GM21423 (cell line): ENCODE measurements around the gene TTC13.

Experiments used
- ATAC-seq: cut with Tn5 transposase; IDR thresholded peaks from one replicate; pipeline ENCODE4 v1.9.1; 2021; ENCODE audit warnings: mild to moderate bottlenecking, moderate library complexity; ENCODE audit not compliant: unreplicated experiment

The TTC13 gene

DNA sequence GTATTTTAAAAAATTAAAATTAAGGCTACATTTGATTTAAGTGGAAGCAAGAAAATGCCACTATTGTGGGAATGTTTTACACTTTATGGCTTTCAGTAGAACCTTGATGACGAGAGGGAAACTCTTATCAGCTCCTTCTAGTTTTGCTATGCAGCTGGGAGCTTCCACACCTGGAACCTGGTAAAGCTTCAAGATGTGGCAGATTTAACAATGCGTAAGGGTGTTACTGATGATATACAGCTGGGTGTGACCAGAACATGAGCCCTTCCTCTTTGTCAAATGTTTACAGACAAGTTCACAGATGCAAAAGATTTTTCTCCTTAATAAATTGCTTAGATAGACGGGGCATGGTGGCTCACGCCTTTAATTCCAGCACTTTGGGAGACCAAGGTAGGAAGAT lies 20.3 kb downstream of the TTC13 start:
- no peak for ATAC-seq

DNA sequence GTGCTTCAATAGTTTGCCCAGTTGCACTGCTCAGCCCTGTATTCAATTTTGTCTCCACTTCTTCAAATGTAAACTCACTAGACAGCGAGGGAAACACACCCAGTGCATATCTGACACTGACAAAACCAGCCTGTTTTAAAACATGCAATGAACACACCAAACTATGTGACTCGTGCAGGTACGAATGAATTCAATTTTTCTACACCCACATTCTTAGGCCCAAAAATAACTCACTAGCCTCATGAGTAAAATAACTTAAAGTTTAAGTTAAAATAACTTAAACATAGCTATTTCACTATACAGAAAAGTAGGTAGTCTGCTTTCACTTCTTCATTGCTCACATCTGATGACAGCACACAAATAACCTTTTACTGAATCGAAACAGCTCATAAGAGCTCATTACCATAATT lies 21.1 kb downstream of the TTC13 start:
- ATAC-seq, result peak; percentile 80

DNA sequence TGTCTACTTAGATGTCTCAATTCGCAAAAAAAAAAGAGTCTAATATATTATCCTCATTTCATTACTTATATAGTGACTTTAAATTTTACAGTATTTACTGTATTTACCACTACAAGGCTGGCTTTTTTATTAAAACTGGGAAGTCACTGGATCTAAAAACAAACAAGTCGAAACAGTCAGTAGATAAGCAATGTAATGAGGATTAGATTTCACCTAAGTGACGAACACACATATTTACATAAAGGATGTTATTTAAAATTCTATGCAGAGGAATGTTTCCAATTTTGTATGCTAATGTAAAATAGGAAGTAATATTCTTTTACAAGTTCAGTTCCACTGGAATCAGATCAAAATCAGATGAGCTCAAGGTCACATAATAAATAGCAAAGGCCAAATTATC lies 28.3 kb downstream of the TTC13 start:
- no peak for ATAC-seq

DNA sequence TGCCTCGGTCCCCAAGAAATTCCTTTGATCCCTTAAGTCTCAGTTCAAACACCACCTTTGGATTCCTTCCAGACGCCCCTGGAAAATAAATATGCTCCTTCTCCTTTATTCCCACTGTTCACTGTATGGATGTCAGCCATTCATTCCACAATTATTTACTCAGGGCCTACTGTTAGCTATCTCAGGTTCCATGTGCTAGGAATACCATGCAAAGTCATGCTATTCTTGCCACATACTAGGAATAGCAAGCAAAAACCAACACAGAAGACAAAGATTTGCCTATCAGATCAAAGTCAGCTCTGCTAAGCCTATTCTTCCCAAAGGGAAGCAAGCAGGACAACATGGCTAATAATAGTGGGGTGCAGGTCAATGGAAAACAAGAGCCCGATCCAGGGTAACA lies 29.8 kb downstream of the TTC13 start:
- no peak for ATAC-seq

DNA sequence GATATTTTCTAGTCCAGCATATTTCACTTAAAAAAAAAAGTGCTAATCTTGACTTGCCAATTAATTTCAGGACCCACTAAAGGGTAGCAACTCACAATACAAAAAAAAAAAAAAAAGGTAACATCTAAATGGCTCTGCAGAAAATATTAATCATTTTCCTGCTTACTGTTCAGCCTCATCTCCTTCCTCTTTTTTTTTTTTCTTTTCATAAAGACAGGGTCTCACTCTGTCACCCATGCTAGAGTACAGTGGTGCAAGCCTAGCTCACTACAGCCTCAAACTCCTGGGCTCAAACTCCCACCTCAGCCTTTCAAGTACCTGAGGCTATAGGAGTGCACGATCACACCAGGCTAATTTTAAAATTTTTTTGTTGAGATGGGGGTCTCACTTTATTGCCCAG lies 30.4 kb downstream of the TTC13 start:
- no peak for ATAC-seq

DNA sequence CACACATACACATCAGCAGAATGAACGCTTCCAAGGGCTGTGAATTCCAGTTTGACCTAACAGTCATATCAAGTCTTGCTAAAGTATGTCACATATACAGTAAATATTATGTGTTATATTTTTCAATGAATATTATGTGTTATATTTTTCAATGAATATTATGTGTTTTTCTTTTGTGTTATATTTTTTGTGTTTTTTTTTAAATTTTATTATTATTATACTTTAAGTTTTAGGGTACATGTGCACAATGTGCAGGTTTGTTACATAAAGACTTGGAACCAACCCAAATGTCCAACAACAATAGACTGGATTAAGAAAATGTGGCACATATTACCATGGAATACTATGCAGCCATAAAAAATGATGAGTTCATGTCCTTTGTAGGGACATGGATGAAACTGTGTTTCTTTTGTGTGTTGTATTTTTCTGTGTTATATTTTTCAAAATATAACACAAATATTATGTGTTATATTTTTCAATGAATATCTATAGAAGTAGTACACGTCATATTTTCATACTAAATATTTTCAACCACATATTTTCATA lies 35.5 kb downstream of the TTC13 start:
- ATAC-seq, result no peak

DNA sequence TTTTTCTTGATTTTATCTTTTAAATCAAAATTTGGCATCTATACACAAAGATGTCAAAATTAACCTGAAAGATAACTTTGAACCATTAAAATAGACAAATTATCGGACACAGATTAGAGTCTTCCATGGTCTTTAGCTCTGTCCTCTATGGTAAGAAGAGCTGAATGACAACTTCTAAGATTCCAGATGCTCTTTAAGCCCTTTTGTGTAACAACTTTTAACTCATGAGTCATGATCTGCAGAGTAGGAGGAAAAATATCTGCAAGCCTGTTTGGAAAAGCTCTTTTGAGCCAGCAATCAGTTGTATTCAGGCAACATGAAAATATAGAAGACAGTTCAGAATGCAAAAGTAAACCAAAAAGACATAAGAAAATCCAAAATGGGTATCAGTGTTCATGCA lies 37.8 kb downstream of the TTC13 start:
- ATAC-seq, result no peak

DNA sequence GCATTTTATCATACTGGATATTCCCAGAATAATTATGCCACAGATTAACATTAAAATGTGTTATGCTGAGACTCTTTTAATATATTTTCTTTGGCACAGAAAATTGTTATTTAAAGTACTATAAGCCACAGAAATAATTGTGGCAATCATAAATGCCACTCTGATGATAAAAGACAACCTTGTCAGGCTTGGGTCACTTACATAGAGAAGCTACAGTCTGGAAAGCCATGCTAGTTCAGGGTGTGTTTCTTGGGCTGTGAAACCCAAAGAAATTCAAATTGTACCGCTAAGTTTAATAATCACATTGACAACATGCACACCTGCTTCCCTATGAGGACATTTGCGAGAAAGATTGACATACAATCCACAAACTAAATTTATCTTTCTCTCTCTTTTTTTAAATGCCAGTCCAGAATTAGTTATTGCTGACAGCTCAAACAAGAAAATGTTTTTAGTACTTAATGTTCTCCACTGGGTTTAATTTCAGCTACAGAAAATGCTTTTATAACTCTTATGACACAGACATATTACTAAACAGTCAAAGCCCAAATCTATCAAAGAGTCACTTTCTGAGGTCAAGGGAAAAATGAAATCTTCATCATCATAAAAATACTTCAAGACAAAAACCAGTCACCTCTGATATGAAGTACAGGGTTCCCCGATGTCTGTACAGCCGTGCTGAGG lies 38.7 kb downstream of the TTC13 start:
- no peak for ATAC-seq

DNA sequence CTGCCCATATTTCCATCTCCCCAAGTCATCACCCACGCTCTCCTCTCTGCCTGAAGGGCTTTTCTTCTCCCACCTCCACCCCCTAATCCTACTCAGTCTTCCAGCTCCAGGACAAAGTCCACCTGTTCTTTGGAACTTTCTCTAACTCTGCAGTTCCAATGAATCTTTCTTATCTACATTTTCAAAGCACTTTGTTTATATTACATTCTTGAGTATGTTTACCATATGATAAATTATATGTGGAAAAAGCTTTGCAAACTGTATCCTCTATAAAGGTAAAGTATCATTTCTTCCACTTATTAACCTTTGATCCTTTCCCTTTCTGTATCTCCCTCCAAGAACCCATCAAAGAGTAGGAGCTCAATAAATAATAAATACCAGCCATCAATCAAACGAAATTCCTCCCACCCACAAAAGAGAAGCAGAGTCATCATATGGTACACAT lies 39.7 kb downstream of the TTC13 start:
- ATAC-seq, result no peak

DNA sequence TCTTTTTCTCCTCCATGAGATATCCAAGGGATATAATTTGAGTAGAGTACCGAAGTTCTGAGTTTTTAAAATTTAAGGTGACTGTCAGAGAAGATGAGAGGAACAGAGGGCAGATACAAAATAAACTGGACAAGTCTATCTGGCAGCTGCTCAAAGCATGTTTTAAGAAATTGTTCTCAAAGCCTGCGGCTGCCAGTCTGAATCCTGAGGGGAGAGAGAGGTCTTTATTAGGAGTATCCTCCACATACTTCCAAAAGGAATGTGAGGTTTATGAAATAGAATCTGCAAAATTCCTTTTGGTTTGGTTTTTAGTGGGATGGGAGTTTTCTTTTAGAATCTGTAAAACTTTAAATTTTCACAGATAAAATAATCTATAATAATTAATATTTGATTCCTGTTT lies 41.3 kb downstream of the TTC13 start:
- no peak for ATAC-seq

DNA sequence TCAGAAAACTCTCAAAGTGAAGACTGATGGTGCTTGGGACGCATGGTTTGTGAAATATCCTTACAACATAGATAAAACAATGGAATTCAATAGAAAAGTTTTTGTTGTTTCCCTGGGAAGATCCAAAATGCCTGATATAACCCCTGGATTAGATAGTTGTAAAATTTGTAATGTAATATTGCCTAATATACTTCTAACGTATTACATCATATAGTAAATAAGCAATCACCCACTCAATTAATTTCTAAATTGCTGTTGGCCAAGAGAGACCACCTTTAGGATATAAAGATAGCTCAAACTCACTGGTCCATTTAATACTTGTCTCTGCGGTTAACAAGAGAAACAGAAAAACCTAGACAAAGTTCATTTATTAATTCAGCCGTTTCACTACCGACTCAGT lies 42.2 kb downstream of the TTC13 start:
- ATAC-seq, result no peak

DNA sequence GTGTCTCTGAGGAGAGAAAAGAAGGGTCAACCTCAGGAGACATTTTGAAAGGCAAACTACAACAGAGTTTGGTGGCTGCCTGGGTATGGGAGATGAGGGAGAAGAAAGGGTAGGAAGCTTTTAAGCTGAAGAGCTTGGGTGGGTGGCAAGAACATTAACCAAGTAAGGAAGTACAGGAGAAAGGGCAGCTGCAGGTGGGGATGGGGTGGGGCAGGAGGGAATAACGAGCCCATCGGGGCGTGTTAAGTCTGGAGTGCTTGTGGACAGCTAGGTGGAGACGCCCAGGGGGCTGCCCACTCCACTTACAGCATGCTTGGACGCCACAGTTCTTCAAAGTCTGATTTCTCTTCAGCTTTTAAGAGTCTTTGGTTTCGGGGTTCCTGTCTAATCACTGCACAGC lies 42.8 kb downstream of the TTC13 start:
- no peak for ATAC-seq

DNA sequence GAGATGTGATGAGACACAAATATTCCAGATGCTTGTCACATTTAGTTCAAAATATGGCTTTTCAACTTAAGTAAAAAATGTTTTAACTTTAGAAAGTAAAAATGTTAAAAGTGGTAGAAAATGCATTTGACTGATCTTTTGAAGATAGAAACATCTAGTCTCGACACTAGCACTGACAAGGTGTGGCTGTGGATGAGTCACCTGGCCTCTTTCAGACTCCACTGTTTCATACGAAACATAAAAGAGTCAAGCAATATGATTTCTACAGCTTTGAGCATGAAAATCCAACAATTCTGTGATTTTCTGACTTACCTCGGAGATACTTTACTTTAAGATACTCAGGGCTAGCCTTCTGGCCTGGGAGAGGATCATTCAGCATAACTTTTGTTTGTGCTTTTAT lies 47.7 kb downstream of the TTC13 start:
- ATAC-seq, result no peak

DNA sequence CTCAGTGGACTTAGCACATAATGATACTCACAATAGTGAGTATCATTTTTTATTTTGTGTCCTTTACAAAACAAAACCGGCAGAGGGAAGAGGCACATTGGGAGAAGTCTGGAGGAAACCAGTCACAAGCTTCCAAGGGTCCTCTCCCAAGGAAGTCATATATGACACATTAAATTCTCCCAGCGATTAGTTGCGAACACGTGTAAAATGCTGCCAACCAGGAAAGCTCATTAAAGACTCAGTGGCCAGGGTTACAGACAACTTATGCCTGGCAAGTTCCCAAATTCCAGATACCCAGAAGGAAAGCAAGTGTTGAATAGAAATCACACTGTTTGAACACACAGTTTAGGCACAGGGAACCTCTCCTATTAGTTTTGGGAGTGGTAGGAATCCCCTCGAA lies 52.5 kb downstream of the TTC13 start:
- ATAC-seq, result no peak

DNA sequence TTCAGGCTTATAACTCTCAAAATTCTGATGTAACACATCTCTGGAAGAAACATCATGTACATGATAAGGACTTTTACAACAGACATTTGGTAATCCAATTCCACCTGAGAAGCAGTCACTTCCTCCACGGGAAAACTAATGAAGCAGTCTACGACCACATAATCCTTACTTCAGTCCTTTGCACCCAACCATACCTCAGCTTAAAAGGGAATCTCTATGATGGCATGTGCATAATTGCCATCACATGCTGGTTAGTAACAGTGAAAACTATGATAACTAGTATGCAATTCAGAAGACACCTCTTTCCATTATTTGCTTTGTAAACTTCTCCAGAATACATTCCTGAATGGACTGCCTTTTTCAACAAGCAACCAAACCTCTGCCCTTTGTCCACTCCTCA lies 53.1 kb downstream of the TTC13 start:
- ATAC-seq, result no peak

DNA sequence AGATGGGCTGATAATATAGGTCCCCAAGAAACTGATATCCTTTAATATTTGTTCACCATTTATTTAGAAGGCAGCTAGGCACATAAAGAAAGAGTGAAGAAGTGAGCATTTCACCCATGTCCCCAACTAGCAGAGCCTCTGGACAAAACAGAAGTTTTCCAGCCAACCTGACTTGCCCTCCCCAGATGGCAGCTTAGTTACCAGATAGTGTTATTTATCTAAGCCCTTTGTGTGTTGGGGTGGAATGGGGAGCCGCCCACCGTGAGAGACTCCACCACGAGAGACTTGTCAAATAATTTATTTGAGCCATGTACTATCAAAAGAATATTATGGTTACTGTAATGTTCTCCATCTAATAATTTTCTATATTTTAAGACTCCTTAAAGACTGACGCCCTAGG lies 55.5 kb downstream of the TTC13 start:
- no peak for ATAC-seq

DNA sequence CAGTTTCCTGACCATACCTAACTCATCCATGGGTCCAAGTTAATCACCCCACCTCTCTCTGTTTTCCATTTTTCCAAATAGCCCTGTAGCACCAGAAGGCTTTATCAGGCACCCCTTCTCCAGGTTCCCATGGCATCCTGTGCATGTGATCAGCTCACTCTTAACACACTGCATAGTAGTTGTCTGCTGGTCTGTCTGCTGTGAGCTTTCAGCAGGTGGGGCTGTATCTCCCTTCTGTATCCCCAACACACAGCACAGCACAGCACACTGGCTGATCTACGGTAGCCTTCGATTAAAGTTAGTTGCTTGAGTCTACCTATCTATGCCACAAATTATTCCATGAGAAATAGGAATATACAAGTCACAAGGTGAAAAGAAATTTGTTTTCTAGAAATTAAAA lies 56.0 kb downstream of the TTC13 start:
- ATAC-seq, result no peak

DNA sequence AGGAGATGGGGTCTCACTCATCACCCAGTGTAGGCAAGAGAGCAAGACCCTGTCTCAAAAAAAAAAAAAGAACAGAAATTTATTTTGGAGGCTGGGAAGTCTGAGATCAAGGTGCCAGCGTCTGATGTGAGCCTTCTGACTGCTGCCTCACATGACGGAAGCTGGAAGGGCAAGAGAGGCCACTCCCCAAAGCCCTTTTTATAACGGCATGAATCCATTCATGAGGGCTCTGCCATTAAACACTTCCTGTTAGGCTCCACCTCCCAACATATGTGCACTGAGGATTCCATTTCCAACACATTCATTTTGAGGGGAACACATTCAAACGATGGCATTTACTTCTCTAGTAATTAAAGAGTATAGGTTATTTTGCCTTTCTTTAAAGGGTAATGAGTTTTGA lies 59.5 kb downstream of the TTC13 start:
- ATAC-seq, result no peak

DNA sequence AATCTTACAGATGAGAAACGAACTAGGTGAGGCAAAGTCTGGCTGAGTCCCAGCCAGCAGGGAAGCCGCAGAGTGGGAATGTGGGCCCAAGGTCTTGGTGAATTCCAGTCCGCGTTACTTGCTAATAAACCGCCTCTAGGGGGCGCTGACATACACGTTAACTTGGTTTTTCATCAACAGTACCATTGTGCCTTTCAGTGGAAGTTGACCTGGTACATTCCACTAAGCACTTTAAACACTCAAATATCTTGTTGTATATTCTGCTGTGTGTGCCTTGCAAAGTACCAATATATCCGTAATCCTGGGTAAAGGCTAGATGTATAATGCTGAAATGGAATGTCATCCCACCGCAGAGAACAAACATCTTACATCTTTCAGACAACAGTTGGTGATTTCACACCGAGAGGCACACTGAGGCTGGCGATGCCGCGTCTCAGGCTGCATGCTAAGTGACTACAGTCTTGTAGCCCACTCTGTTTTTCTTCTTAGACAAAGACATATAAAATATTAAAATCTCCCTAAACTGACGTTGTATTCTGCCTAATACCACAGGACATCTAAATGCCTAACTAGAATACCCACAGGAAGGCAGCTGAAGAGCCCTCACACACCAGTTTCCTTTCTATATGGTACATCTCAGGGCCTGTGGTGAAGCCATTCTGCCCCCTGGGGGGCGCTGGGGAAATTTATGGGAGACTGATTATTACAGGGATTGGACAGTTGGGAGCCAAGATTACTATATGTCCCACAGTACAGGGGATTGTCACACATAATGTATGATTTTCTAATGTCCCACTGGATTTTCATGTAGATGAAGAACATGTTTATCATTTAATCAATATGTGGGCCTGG lies 61.2 kb downstream of the TTC13 start:
- no peak for ATAC-seq

DNA sequence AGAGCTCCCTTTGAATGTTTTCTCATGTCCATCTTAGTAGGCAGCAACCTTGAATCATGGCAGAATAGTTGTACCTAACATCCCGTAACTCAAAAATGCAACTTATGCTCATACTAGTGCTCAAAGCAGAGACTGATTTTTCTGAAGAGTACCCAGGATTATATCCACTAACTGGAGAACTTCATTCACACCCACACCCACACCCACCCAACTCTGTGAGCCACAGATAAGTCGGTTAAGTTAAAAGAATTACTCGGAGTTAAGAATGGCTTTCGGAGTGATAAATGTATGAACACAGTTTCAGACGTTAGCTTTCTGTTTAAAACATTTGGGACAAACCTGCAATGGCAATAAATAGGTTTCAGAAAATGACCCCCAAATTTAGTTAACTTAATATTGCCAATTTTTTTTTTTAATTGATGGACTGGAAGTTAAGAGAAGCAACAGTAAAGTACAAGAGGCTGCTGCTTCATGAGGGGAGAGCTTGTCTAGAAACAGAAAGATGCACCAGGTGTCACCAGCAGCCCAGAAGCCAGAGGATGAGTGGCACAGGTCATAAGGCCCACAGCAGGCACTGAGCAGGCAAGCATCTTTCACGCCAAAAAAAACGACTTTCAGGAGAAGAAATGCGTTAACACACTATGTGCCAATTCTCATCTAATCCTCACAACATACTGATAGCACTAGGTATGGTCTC lies 61.9 kb downstream of the TTC13 start:
- ATAC-seq, result no peak

DNA sequence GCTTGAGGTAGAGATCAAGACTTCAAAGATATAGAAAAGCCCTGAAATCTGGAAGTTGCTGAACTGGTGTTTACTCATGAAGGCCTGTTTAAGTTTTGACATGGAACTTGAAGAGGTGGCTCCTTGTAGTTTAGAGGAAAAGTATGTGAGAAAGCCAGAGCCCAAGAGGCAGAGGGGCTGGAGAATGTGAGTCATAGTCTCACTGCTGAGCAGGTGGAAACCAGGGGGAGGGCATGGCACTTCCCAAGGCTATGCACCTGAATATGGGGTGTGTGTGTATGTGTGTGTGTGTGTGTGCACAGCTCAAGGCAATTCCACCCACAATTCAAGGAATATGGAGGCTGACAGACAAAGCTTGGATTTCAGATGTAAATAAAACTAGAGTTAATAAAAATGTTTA lies 63.6 kb downstream of the TTC13 start:
- no peak for ATAC-seq

DNA sequence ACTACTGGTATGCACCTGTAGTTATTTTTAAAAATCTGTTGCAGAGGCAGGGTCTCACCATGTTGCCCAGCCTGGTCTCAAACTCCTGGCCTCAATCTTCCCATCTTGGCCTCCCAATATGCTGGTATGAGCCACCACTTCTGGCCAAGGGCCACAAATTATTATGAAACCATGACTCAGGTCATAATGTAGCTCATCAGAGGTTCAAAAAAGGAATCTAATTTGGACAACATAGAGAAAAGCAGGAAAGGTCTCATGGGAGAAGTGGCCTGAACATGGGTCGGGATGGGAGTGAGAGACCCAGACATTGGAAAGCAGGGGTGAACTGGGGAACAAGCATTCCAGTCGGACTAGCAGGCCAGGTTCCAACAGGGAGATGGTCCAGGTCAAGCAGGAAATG lies 65.2 kb downstream of the TTC13 start:
- ATAC-seq, result no peak
